Sigmoid colon (tissue), 4 donors: ENCODE measurements around the gene RAP2A.

Source experiments
- EP300 ChIP-seq, 4 donors: sonication (generic); formaldehyde crosslinking; IDR thresholded peaks; one replicate each; pipeline ENCODE4 v1.6.1; 2017; ENCODE audit warnings: antibody characterized with exemption in 4 of 4
- POLR2A ChIP-seq, 2 donors: fragments of 450-650 bp; IDR thresholded peaks; one replicate each; pipeline ENCODE4 v1.6.1; 2016; ENCODE audit warnings: antibody characterized with exemption in 2 of 2, mild to moderate bottlenecking in 2 of 2, moderate library complexity in 2 of 2
- POLR2AphosphoS5 ChIP-seq, 4 donors: sonication (generic); formaldehyde crosslinking; IDR thresholded peaks; one replicate each; pipeline ENCODE4 v1.6.1; 2017; ENCODE audit warnings: antibody characterized with exemption in 4 of 4
- TF ChIP-seq, protein P1 (sequence below), 4 experiments: fragments of 450-650 bp in 3 of 4; fragments of 200-600 bp in 1 of 4; IDR thresholded peaks; one replicate each; pipeline ENCODE4 v1.5.1; 2016 to 2019; ENCODE audit warnings: antibody characterized with exemption in 4 of 4, mild to moderate bottlenecking in 3 of 4, moderate library complexity in 2 of 4

DNA sequence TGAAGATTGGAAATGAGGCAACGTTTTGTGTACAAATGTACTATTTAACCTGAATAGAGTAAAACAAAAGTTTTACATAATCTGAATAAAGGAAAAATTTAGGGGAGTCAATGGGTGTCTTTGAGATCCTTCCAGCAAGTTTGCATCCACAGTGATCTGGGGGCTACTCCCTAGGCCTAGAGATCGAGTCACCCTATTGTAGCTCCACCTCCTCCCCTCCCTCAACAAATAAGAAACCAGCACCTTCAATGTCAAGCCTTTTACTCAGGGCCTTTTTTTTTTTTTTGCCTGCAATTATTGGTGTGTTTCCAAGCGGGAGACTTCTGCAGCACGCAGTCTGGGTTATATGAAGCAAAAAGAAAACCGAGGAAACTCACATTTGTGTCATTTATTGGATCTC lies 16.3 kb upstream of the RAP2A start:
- TF ChIP-seq, protein P1, sequence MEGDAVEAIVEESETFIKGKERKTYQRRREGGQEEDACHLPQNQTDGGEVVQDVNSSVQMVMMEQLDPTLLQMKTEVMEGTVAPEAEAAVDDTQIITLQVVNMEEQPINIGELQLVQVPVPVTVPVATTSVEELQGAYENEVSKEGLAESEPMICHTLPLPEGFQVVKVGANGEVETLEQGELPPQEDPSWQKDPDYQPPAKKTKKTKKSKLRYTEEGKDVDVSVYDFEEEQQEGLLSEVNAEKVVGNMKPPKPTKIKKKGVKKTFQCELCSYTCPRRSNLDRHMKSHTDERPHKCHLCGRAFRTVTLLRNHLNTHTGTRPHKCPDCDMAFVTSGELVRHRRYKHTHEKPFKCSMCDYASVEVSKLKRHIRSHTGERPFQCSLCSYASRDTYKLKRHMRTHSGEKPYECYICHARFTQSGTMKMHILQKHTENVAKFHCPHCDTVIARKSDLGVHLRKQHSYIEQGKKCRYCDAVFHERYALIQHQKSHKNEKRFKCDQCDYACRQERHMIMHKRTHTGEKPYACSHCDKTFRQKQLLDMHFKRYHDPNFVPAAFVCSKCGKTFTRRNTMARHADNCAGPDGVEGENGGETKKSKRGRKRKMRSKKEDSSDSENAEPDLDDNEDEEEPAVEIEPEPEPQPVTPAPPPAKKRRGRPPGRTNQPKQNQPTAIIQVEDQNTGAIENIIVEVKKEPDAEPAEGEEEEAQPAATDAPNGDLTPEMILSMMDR (IDR thresholded peaks at IDR 0.05): no peak
- no peak for TF ChIP-seq POLR2A (IDR thresholded peaks at IDR 0.05)
- TF ChIP-seq POLR2AphosphoS5 (IDR thresholded peaks at IDR 0.05): no peak
- no peak for TF ChIP-seq EP300 (IDR thresholded peaks at IDR 0.05)
